Sciatic nerve (tissue), 2 donors: ENCODE results near the gene GALNT2. TPM values are rescaled to one million over a fixed set of nuclear protein-coding genes. Genes with fewer than 3 reads are reported as not detected.

Source experiments
- ATAC-seq: fragments of 200-7000 bp; cut with Tn5 transposase; one replicate; pipeline ENCODE4 v1.9.1; 2020; ENCODE audit warnings: mild to moderate bottlenecking, moderate library complexity
- DNase-seq: peaks from one replicate; pipeline ENCODE4 v3.0.0-alpha.2; 2020; ENCODE audit warnings: low spot score
- intact Hi-C: fragments of 100-400 bp; cut with DNase I; formaldehyde crosslinking; loops from one replicate; pipeline ENCODE4 v1.14.2; 2022
- total RNA-seq: library from RNA; stranded (reverse); fragmentation: NEBNext Ultra II Directional; extraction: Animal tissue kit (Norgen Biotek cat#: 25700); gene quantifications from one replicate; pipeline ENCODE4 v1.2.1, GENCODE V29; 2021
- donor health status: DM: no; HTN: no; CAD: no.
- donor health status: DM: no; HTN: no; CAD: no.

The GALNT2 gene
- total RNA-seq, 1 donor from 2014 or later: 67.3 TPM

GRCh38 chr1:230169454-230170152 lies 102.6 kb downstream of the GALNT2 start:
- intact Hi-C loops: no loop called here
- DNase-seq: no peak
- ATAC-seq: peak; percentile 73

- intact Hi-C loops: no loop called here
- DNase-seq: no peak
- no peak for ATAC-seq
Observed at GRCh38 chr1:230170153-230170547, 103.1 kb downstream of the GALNT2 start.

GRCh38 chr1:230170622-230171021 lies 103.6 kb downstream of the GALNT2 start:
- ATAC-seq (no peak), DNase-seq (no peak)
- intact Hi-C loops: no loop called here

GRCh38 chr1:230171356-230172015 lies 104.4 kb downstream of the GALNT2 start:
- DNase-seq (no peak), ATAC-seq (no peak)
- intact Hi-C loops: no loop called here

- intact Hi-C loops: no loop called here
- ATAC-seq: no peak
- DNase-seq: no peak
Observed at GRCh38 chr1:230172016-230172537, 105.0 kb downstream of the GALNT2 start.

GRCh38 chr1:230173187-230173975 lies 106.3 kb downstream of the GALNT2 start:
- DNase-seq (no peak), ATAC-seq (no peak)
- intact Hi-C loops: no loop called here

GRCh38 chr1:230174041-230174440 lies 107.0 kb downstream of the GALNT2 start:
- no peak for DNase-seq
- ATAC-seq: no peak
- intact Hi-C loops: no loop called here

GRCh38 chr1:230174471-230175162 lies 107.6 kb downstream of the GALNT2 start:
- DNase-seq (no peak), ATAC-seq (no peak)
- intact Hi-C loops: no loop called here

- ATAC-seq (no peak), DNase-seq (no peak)
- intact Hi-C loops: no loop called here
Observed at GRCh38 chr1:230175163-230175747, 108.2 kb downstream of the GALNT2 start.

- no peak for ATAC-seq
- DNase-seq: no peak
- intact Hi-C loops: no loop called here
Observed at GRCh38 chr1:230175839-230176238, 108.8 kb downstream of the GALNT2 start.

GRCh38 chr1:230176326-230176725 lies 109.3 kb downstream of the GALNT2 start:
- intact Hi-C loops: no loop called here
- ATAC-seq: no peak
- DNase-seq: no peak

- intact Hi-C loops: no loop called here
- ATAC-seq (peak; percentile 94), DNase-seq (peak; percentile 80)
Observed at GRCh38 chr1:230176871-230177411, 109.9 kb downstream of the GALNT2 start.

GRCh38 chr1:230179249-230179648 lies 112.2 kb downstream of the GALNT2 start:
- ATAC-seq (no peak), DNase-seq (no peak)
- intact Hi-C loops: no loop called here

GRCh38 chr1:230185076-230186001 lies 118.3 kb downstream of the GALNT2 start:
- ATAC-seq: peak; percentile 39
- intact Hi-C loops: no loop called here
- DNase-seq: no peak

- DNase-seq (no peak), ATAC-seq (peak; percentile 37)
- intact Hi-C loops: no loop called here
Observed at GRCh38 chr1:230186003-230186863, 119.2 kb downstream of the GALNT2 start.

- no peak for DNase-seq
- ATAC-seq: no peak
- intact Hi-C loops: no loop called here
Observed at GRCh38 chr1:230186874-230187273, 119.8 kb downstream of the GALNT2 start.

GRCh38 chr1:230187290-230187689 lies 120.3 kb downstream of the GALNT2 start:
- no peak for ATAC-seq
- intact Hi-C loops: no loop called here

More at GRCh38 chr1:230187290-230187689, 120.3 kb downstream of the GALNT2 start:
- no peak for DNase-seq
